UCSD-AML1 (cell line): Measurements from ENCODE around the gene MAN2B2.
"Not testable (repeated sequence)": the region's sequence is repeated elsewhere in the genome, so short reads cannot be mapped to it uniquely, and the experiment has no call there.

Experiments
- DNase-seq: peaks from one replicate; lab custom pipeline; 2025; ENCODE audit not compliant: unreplicated experiment; lab: John Stamatoyannopoulos, UW

The MAN2B2 gene

GRCh38 chr4:6663596-6664393 lies 88.8 kb downstream of the MAN2B2 start:
- no peak for DNase-seq

- no peak for DNase-seq
Observed at GRCh38 chr4:6665320-6665654, 90.3 kb downstream of the MAN2B2 start.

- DNase-seq: no peak
Observed at GRCh38 chr4:6668391-6668790, 93.4 kb downstream of the MAN2B2 start.

GRCh38 chr4:6671648-6672047 lies 96.7 kb downstream of the MAN2B2 start:
- no peak for DNase-seq

- DNase-seq: no peak
Observed at GRCh38 chr4:6672131-6672530, 97.1 kb downstream of the MAN2B2 start.

GRCh38 chr4:6672541-6673190 lies 97.7 kb downstream of the MAN2B2 start:
- not testable (repeated sequence) for DNase-seq
